ENCODE data around the gene COL6A5. TPM values are rescaled to one million over a fixed set of nuclear protein-coding genes. Genes with fewer than 3 reads are reported as not detected.

The COL6A5 gene
- total RNA-seq, 1 experiment from 2014 or later: 0.04 TPM

- Histone ChIP-seq H3K9ac (ENCODE audit: extremely low read depth, insufficient read length, low read length) (no peak overlapping the region), H3T11ph (ENCODE audit: low read length) (no peak overlapping the region), H4K5ac (ENCODE audit: insufficient read length, low read depth, low read length) (no peak overlapping the region), H4K8ac (replicated peaks; ENCODE audit: insufficient read length, low read depth, low read length) (no peak overlapping the region), H2BK12ac (ENCODE audit: insufficient read length, low read depth, low read length) (no peak overlapping the region), H3K27ac (ENCODE audit: insufficient read length, low read depth, low read length) (no peak overlapping the region), H3K4me1 (ENCODE audit: insufficient read depth, low read length) (no peaks in the 10 kb centered on the region; the same call in 1 of the 2 replicates), H4K91ac (ENCODE audit: insufficient read length, low read depth, low read length) (no peak overlapping the region), H3K4ac (ENCODE audit: low read depth, low read length) (no peak overlapping the region), H3K79me1 (ENCODE audit: insufficient read depth, low read depth, low read length, poor library complexity, severe bottlenecking) (no peaks in the 10 kb centered on the region), H3K27me3 (ENCODE audit: insufficient read depth, low read length) (peaks cover 12% of the 10 kb centered on the region; the same call in 1 of the 2 replicates), H2AK5ac (ENCODE audit: insufficient read length, low read length) (no peak overlapping the region), H2BK5ac (ENCODE audit: insufficient read length, low read length) (no peak overlapping the region), H2BK15ac (ENCODE audit: low read depth, low read length) (no peak overlapping the region), H3K23me2 (ENCODE audit: insufficient read length, low read depth, low read length, poor library complexity, severe bottlenecking) (no peaks in the 10 kb centered on the region), H3K23ac (ENCODE audit: insufficient read length, low read depth, low read length) (no peak overlapping the region), H3K79me2 (ENCODE audit: insufficient read depth, low read length) (no peaks in the 10 kb centered on the region), H3K56ac (ENCODE audit: insufficient read length, low read depth, low read length) (no peak overlapping the region), H3K14ac (ENCODE audit: insufficient read depth, low read length) (no peak overlapping the region), H3K18ac (ENCODE audit: insufficient read length, low read depth, low read length) (no peak overlapping the region), H2BK120ac (ENCODE audit: low read depth, low read length, poor library complexity, severe bottlenecking) (no peak overlapping the region), H2AFZ (ENCODE audit: low read length) (no peak overlapping the region), H4K20me1 (ENCODE audit: control insufficient read depth, insufficient read depth, insufficient read length) (no peaks in the 10 kb centered on the region), H2BK20ac (ENCODE audit: low read depth, low read length, poor library complexity, severe bottlenecking) (no peak overlapping the region), H3K9me3 (ENCODE audit: control insufficient read depth, low read depth, low read length) (no peaks in the 10 kb centered on the region), H3K4me2 (ENCODE audit: insufficient read depth, insufficient read length, low read length) (no peak overlapping the region)
- WGBS (ENCODE audit: extremely low coverage, insufficient read length, low lambda C conversion rate): no CpG with 5 or more reads among the region's 4 CpGs
- DNase-seq: no peak
- H3K9me3 Mint-ChIP-seq: peaks cover 21 to 23% of the 10 kb centered on the region in 2 experiments
- peaks cover 43% of the 10 kb centered on the region for H3K27me3 Mint-ChIP-seq (ENCODE audit: low read depth)
- peaks cover 10 to 11% of the 10 kb centered on the region in 2 experiments; a peak in 3 of 4 replicates for H3K4me1 Mint-ChIP-seq
- H3K27ac Mint-ChIP-seq: no peak overlapping the region
- H3K36me3 Mint-ChIP-seq (ENCODE audit: insufficient read depth in 1 of 3, low read depth in 3 of 3): peaks cover 0 to 4% (median 2%) of the 10 kb centered on the region in 3 experiments; a peak in 2 of 7 replicates
- no peak for TF ChIP-seq CTCF (conservative IDR thresholded peaks at IDR 0.05)
- H3K4me3 Mint-ChIP-seq: no peak overlapping the region
Measured at GRCh38 chr3:130341882-130342281, 3.6 kb upstream of the COL6A5 start.
